Measurements from ENCODE around the gene POLR1D.

Gene POLR1D

GRCh38 chr13:27617881-27618321 lies 3.8 kb upstream of the POLR1D start:
- no peak for TF ChIP-seq MAX (IDR thresholded peaks at IDR 0.05; ENCODE audit: low read depth, low read length)
- TF ChIP-seq CTCF (IDR thresholded peaks at IDR 0.05; ENCODE audit: low read depth, low read length), result no peak
- TF ChIP-seq POLR2A (IDR thresholded peaks at IDR 0.05; ENCODE audit: extremely low read depth, insufficient read length), result no peak
- TF ChIP-seq MYC (IDR thresholded peaks at IDR 0.05; ENCODE audit: low read depth, low read length), result no peak
- H3K4me3 ChIP-seq (ENCODE audit: low read depth, low read length), result no peak overlapping the region
- no peak for DNase-seq (ENCODE audit: low read depth)

GRCh38 chr13:27619093-27619727 lies 2.5 kb upstream of the POLR1D start:
- H3K4me3 ChIP-seq (ENCODE audit: low read depth, low read length), result peak overlapping the region; percentile 84
- peak; percentile 9 for DNase-seq (ENCODE audit: low read depth)
- TF ChIP-seq CTCF (IDR thresholded peaks at IDR 0.05; ENCODE audit: low read depth, low read length) (no peak), MAX (IDR thresholded peaks at IDR 0.05; ENCODE audit: low read depth, low read length) (no peak), POLR2A (IDR thresholded peaks at IDR 0.05; ENCODE audit: extremely low read depth, insufficient read length) (no peak), MYC (IDR thresholded peaks at IDR 0.05; ENCODE audit: low read depth, low read length) (no peak)

GRCh38 chr13:27619728-27620376 lies 1.8 kb upstream of the POLR1D start:
- DNase-seq (ENCODE audit: low read depth), result peak; percentile 68
- H3K4me3 ChIP-seq (ENCODE audit: low read depth, low read length), result peak overlapping the region; percentile 84
- TF ChIP-seq MAX (IDR thresholded peaks at IDR 0.05; ENCODE audit: low read depth, low read length) (no peak), POLR2A (IDR thresholded peaks at IDR 0.05; ENCODE audit: extremely low read depth, insufficient read length) (no peak), CTCF (IDR thresholded peaks at IDR 0.05; ENCODE audit: low read depth, low read length) (no peak), MYC (IDR thresholded peaks at IDR 0.05; ENCODE audit: low read depth, low read length) (no peak)

- TF ChIP-seq POLR2A (IDR thresholded peaks at IDR 0.05; ENCODE audit: extremely low read depth, insufficient read length) (peak; percentile 59), MYC (IDR thresholded peaks at IDR 0.05; ENCODE audit: low read depth, low read length) (peak; percentile 52; the same call in 1 of the 2 replicates), CTCF (IDR thresholded peaks at IDR 0.05; ENCODE audit: low read depth, low read length) (no peak), MAX (IDR thresholded peaks at IDR 0.05; ENCODE audit: low read depth, low read length) (peak; percentile 24; the same call in 1 of the 2 replicates)
- DNase-seq (ENCODE audit: low read depth), result peak; percentile 99
- H3K4me3 ChIP-seq (ENCODE audit: low read depth, low read length), result peak within 1 kb of the TSS; percentile 84
Observed at GRCh38 chr13:27620377-27621115, 1.1 kb upstream of the POLR1D start, which contains the start of gene LNX2. Gene LNX2, minus strand, starts transcription at chr13:27620529. Its CDS starts 38,826 bp downstream, at chr13:27581703.

- H3K4me3 ChIP-seq (ENCODE audit: low read depth, low read length), result peak overlapping the region; percentile 60
- DNase-seq (ENCODE audit: low read depth), result no peak
- no peak for TF ChIP-seq MYC (IDR thresholded peaks at IDR 0.05; ENCODE audit: low read depth, low read length)
- TF ChIP-seq MAX (IDR thresholded peaks at IDR 0.05; ENCODE audit: low read depth, low read length), result no peak
- no peak for TF ChIP-seq POLR2A (IDR thresholded peaks at IDR 0.05; ENCODE audit: extremely low read depth, insufficient read length)
- TF ChIP-seq CTCF (IDR thresholded peaks at IDR 0.05; ENCODE audit: low read depth, low read length), result no peak
Observed at GRCh38 chr13:27621116-27621365, 651 bp upstream of the POLR1D start.

All from NB4 (cell line).